ENCODE results near the gene STK32B. TPM values are rescaled to one million over a fixed set of nuclear protein-coding genes. Genes with fewer than 3 reads are reported as not detected.

STK32B gene
- total and polyA plus RNA-seq, 9 of the 15 experiments (the other 6 are each of a cell fraction or from before 2014, with no cell fraction given), result 0.03 to 0.20 (median 0.07) TPM; not detected in 2

GRCh38 chr4:5036239-5036638 is 15.0 kb upstream of the STK32B start:
- ChIA-PET CTCF (ENCODE audit: low intra/inter-chr PET ratio) (no interaction called here), POLR2A (interaction anchor here (0.5 to 1.9 kb wide), 4 partner anchors 9 to 1553 kb away, joined by 3 to 8 read pairs (median 4); no protein-coding TSS in a partner anchor)
- H2AFZ ChIP-seq (ENCODE audit: low read depth, low read length), result 0 out of 2 replicates have a peak overlapping the region, but pooled peaks have one; percentile 4
- no peaks in the 10 kb centered on the region for H3K27me3 ChIP-seq (ENCODE audit: control insufficient read depth in 2 of 2, insufficient read depth in 2 of 2, low read length in 2 of 2)
- DNase-seq (ENCODE audit: extremely low read depth in 1 of 4, low spot score in 3 of 4) (peak; percentile 24 to 91 (median 48)), FAIRE-seq (peak; percentile 90), ATAC-seq (peak; percentile 82)
- intact Hi-C loops (cut with micrococcal nuclease), result loop anchor here (1.0 kb wide), 1 partner anchor 33 kb away; no protein-coding TSS in a partner anchor
- no peaks in the 10 kb centered on the region for H3K79me2 ChIP-seq (ENCODE audit: control insufficient read depth, insufficient read depth, low read length)
- H3K4me1 ChIP-seq (replicated peaks in 1 of 2; ENCODE audit: control insufficient read depth in 2 of 2, insufficient read depth in 2 of 2, low read length in 2 of 2), result peaks cover 24 to 59% of the 10 kb centered on the region in 2 experiments
- H3K4me2 ChIP-seq (ENCODE audit: insufficient read depth, low read length), result peak overlapping the region; percentile 53
- H3K27ac ChIP-seq (ENCODE audit: extremely low read depth, low read depth, low read length), result peak overlapping the region; percentile 76
- in situ Hi-C loops (cut with MboI), result no loop called here
- no peak overlapping the region for H3K9ac ChIP-seq (ENCODE audit: insufficient read depth in 1 of 2, low read depth in 2 of 2, low read length in 2 of 2)
- H3K9me1 ChIP-seq (ENCODE audit: control insufficient read depth, insufficient read depth, low read length), result no peaks in the 10 kb centered on the region
- H3K4me3 ChIP-seq, result no peak overlapping the region
- no TSS peak for BruUV-seq (replicated peaks)
- H4K20me1 ChIP-seq (replicated peaks; ENCODE audit: control insufficient read depth, insufficient read depth, low read length), result no peaks in the 10 kb centered on the region
- no peaks in the 10 kb centered on the region for H3K9me3 ChIP-seq (replicated peaks; ENCODE audit: control insufficient read depth, insufficient read depth, low read depth, low read length)
- 4% methylated on average over 5 of the region's 5 CpGs for WGBS (ENCODE audit: insufficient coverage, low coverage, missing lambda C conversion rate)
- H3K36me3 ChIP-seq (ENCODE audit: control insufficient read depth, insufficient read depth, low read length), result no peaks in the 10 kb centered on the region
- TF ChIP-seq ZBTB49 (CRISPR knock-in tag; IDR thresholded peaks at IDR 0.05; ENCODE audit: borderline replicate concordance) (no peak), ZKSCAN1 (IDR thresholded peaks at IDR 0.05; ENCODE audit: low read depth, low read length) (no peak), GABPA (tag; conservative IDR thresholded peaks at IDR 0.05; ENCODE audit: low read depth) (no peak), CHD7 (IDR thresholded peaks at IDR 0.05; ENCODE audit: low read depth, low read length) (no peak), RBM15 (IDR thresholded peaks at IDR 0.05; ENCODE audit: insufficient read depth, low read length) (no peak), ZNF699 (CRISPR knock-in tag; IDR thresholded peaks at IDR 0.05; ENCODE audit: insufficient replicate concordance) (no peak)
